Esophagus (tissue), 2 donors: ENCODE results near the gene NR2C2. TPM values are rescaled to one million over a fixed set of nuclear protein-coding genes. Genes with fewer than 3 reads are reported as not detected.

Experiments used
- H3K27ac ChIP-seq, 2 donors: one replicate each; pipeline ENCODE4 v1.5.1; 2013; ENCODE audit warnings: low read depth in 2 of 2, mild to moderate bottlenecking in 2 of 2, inconsistent platforms in 1 of 2, low read length in 1 of 2, moderate library complexity in 1 of 2
- H3K27me3 ChIP-seq, 2 donors: one replicate each; pipeline ENCODE4 v1.6.1; 2013; ENCODE audit warnings: low read length in 2 of 2, control low read depth in 1 of 2, mild to moderate bottlenecking in 1 of 2; ENCODE audit not compliant: insufficient read depth in 2 of 2, control insufficient read depth in 1 of 2
- H3K36me3 ChIP-seq, 2 donors: one replicate each; pipeline ENCODE4 v1.6.1; 2013; ENCODE audit warnings: low read length in 1 of 2; ENCODE audit not compliant: control insufficient read depth in 2 of 2, insufficient read depth in 2 of 2
- H3K4me1 ChIP-seq, 2 donors: one replicate each; pipeline ENCODE4 v1.6.1; 2013; ENCODE audit warnings: low read length in 1 of 2; ENCODE audit not compliant: control insufficient read depth in 2 of 2, insufficient read depth in 2 of 2
- H3K4me3 ChIP-seq, 2 donors: one replicate each; pipeline ENCODE4 v1.5.1; 2013; ENCODE audit warnings: low read length in 2 of 2, mild to moderate bottlenecking in 2 of 2, low read depth in 1 of 2, moderate library complexity in 1 of 2
- H3K9me3 ChIP-seq, 2 donors: one replicate each; pipeline ENCODE4 v1.6.1; 2013; ENCODE audit warnings: mild to moderate bottlenecking in 2 of 2, low read depth in 1 of 2, low read length in 1 of 2, moderate library complexity in 1 of 2; ENCODE audit not compliant: control insufficient read depth in 2 of 2, insufficient read depth in 1 of 2
- WGBS, 2 donors: extraction: QIAGEN DNeasy Blood & Tissue Kit; methylation state at CpG; one replicate each; pipeline ENCODE4 v1.1.7; 2013; 5-methylcytosine and 5-hydroxymethylcytosine counted together
- polyA plus RNA-seq, 2 donors: library from polyadenylated mRNA; stranded (reverse); fragments of 200-250 nt; gene quantifications; one replicate each; pipeline ENCODE4 v1.2.3, GENCODE V29; 2013
- donor health status: healthy with polysubstance abuse.
- donor health status: Bipolar disorder and iron deficiency.

Gene NR2C2
- polyA plus RNA-seq, 2 donors: 5.0 to 6.1 TPM

DNA sequence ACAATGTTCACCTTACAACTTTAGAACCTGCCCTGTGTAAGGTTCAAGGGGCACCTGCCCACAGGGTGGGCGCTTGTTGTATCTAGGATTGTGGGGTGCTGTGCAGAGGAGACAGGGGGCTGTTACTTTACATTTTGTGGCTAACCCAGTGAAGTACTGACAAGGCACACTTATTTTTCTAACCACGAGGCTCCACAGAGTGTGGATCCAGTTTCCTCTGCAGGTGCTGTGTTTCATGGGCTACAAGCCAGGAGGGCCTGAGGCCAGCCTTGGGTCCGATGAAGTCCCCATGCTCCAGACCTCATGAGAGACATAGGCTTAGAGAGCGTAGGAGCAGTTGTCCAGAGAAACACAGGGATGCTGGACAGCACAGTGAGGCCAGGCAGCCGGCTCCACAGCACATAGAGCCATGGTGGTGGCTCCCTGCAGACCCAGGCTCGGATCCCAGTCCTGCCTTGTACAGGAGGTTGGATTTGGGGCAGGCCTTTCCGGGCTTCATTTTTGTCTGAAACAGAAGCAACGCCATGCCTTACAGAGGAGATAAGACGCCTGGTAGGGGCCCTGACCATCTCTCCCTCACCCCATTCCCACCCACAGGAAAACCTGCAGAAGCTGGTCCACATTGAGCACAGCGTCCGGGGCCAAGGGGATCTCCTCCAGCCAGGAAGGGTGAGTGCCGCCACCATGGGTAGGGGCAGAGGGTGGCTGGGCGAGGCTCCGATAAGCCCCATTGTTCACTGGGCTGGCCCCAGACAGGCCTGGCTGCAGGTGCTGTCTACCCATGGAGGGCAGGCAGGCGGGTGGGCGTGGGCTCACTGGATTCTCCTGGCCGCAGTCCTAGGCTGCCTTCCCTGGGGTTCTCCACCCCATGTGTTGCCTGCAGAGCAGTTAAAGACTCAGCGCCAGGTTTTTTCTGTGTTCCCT, 40.1 kb upstream of the NR2C2 start:
- H3K27ac ChIP-seq: no peak overlapping the region
- WGBS, 2 donors: 60 to 67% methylated on average over 18 of the region's 18 CpGs
- H3K9me3 ChIP-seq: no peaks in the 10 kb centered on the region
- H3K4me1 ChIP-seq: no peaks in the 10 kb centered on the region
- no peak overlapping the region for H3K4me3 ChIP-seq
- H3K36me3 ChIP-seq: no peaks in the 10 kb centered on the region
- no peaks in the 10 kb centered on the region for H3K27me3 ChIP-seq

DNA sequence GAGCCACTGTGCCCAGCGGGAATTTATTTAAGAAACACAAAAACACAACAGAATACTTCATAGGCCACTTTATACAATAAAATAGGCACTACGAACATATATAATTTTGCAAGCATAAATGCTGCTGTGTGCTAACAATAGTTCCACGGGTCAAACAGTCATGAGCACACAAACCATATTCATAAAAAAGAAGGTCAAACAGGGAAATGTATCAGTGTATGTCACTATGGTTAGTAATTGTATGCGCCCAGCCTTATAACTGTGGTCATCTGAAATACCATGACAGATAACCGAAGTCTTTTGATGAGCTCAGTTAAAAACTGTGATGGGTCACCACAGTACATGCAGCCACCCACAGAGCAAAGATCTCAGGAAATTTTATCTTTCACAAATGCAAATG, 38.1 kb upstream of the NR2C2 start:
- H3K9me3 ChIP-seq: no peaks in the 10 kb centered on the region
- no peaks in the 10 kb centered on the region for H3K27me3 ChIP-seq
- no peaks in the 10 kb centered on the region for H3K4me1 ChIP-seq
- WGBS, 2 donors: 84 to 86% methylated on average over 5 of the region's 5 CpGs
- no peak overlapping the region for H3K27ac ChIP-seq
- no peaks in the 10 kb centered on the region for H3K36me3 ChIP-seq
- H3K4me3 ChIP-seq: no peak overlapping the region

DNA sequence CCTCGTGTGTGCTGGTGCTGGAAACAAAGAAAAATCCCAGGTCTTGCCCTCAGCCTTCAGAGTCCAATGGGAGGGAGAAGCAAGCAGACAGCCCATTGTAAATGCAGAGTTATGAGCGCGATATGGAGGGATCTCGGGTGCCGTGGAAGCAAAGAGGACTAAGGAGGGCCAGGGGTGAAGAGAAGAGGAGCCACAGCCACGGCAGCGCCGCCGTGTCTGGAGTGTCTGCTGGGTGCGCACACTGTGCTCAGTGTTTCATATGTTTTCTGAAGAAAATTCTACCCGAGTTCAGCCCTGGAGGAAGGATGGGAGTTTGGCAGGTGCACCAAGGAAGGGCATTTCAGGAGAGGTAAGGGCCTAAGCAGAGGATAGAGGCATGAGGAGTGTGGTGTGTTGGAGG, 35.7 kb upstream of the NR2C2 start:
- no peak overlapping the region for H3K27ac ChIP-seq
- no peaks in the 10 kb centered on the region for H3K36me3 ChIP-seq
- 90 to 93% methylated on average over 11 of the region's 11 CpGs for WGBS, 2 donors
- H3K4me1 ChIP-seq: no peaks in the 10 kb centered on the region
- H3K4me3 ChIP-seq: no peak overlapping the region
- no peaks in the 10 kb centered on the region for H3K9me3 ChIP-seq
- no peaks in the 10 kb centered on the region for H3K27me3 ChIP-seq

DNA sequence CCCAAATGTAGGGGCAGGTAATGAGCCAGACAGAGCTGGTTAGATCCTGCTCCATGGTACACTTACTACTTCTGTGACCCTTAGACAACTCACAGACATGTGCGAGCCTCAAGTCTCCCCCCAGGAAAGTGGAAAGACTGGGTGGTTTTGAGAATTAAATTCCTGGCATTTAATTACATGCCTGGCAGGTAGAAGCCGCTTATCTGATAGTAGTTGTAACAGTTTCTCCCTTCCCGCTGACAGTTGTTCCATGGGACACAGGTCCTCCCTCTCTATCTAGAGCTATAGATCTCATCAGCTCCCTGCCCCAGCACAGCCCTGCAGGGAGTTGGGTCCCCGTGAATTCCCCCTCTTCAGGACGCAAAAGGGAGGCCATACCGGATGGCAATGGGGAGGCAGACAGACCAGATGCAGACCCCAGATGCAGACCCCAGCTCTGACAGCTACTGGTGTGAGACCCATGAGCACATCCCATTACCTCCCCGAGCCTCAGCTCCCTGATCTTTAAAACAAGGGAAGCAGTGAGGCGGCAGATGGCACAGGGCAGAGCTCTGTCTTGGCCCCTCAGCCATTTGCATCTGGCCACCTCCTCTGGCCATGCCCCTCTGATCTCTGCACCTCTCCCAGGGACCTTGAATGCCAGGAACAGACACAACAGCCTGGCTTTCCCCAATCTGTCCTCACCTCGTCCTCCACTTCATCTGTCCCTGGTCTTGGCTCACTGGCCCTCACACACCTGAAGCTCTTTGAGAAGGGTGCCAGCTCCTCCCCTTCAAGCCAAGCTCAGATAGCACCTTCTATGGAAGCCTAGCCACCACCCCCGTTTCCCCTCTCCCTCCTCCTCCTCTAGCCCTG, 34.1 kb upstream of the NR2C2 start:
- Histone ChIP-seq H3K36me3 (no peaks in the 10 kb centered on the region), H3K4me3 (no peak overlapping the region), H3K4me1 (no peaks in the 10 kb centered on the region), H3K27me3 (no peaks in the 10 kb centered on the region), H3K9me3 (no peaks in the 10 kb centered on the region), H3K27ac (no peak overlapping the region)
- 84 to 86% methylated on average over 10 of the region's 10 CpGs for WGBS, 2 donors

DNA sequence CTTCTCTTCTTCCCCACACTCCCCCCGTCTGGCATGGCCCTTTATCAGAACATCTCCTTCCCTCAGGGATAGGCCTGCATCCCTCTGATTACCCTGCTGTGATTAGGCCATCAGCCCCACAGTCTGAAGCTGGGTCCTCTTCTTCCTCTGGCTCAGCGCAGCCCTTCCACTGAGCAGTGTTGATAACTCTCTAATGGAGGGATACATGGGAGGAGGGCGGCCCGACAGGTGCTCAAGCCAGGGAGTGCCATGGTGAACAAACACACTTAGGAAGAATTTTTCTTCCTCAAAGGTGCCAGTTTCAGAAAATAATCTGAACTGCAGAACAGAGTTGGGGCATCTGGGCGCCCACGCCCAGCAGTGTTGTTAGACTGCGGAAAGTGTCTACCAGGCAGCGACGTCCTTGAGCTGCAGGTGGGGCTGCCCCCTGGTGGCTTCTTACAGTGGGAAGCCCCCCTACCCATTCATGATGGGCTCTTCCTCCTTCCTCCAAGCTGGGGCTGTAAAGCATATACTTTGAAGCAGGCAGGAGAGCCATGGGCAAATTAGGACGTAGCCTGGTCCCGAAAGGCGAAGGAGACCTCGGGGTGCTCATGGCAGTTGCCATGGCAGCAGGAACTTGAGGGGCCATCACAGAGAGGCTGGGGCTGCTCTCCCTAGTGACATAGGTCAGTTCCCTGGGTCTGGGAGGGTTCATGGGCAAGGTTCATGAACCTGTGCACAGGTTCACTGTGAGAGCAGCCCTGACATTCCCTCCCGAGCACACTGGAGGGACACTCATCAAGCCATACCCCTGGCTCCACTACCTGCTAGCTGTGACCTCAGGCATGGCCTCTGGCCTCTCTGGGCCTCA, 33.2 kb upstream of the NR2C2 start:
- Histone ChIP-seq H3K4me1 (no peaks in the 10 kb centered on the region), H3K27ac (no peak overlapping the region), H3K27me3 (no peaks in the 10 kb centered on the region), H3K9me3 (no peaks in the 10 kb centered on the region), H3K36me3 (no peaks in the 10 kb centered on the region), H3K4me3 (no peak overlapping the region)
- 90 to 91% methylated on average over 14 of the region's 14 CpGs for WGBS, 2 donors

DNA sequence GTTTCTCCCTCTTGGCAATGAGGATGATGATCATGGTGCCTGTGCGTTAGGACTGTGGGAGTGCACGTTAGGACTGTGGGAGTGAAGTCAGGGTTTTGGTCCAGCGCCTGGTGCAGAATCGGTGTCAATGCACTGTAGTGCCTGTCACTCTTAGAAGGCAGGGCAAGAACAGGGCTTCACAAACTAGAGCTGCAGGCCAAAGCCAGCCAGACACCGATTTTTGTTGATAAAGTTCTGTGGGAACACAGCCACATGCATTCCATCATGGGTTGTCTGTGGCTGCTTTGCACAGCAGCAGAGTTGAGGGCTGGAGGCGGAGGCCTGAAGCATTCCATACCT, 32.6 kb upstream of the NR2C2 start:
- no peaks in the 10 kb centered on the region for H3K9me3 ChIP-seq
- H3K4me1 ChIP-seq: no peaks in the 10 kb centered on the region
- no peaks in the 10 kb centered on the region for H3K27me3 ChIP-seq
- 66 to 69% methylated on average over 6 of the region's 6 CpGs for WGBS, 2 donors
- H3K27ac ChIP-seq: no peak overlapping the region
- H3K4me3 ChIP-seq: no peak overlapping the region
- H3K36me3 ChIP-seq: no peaks in the 10 kb centered on the region

DNA sequence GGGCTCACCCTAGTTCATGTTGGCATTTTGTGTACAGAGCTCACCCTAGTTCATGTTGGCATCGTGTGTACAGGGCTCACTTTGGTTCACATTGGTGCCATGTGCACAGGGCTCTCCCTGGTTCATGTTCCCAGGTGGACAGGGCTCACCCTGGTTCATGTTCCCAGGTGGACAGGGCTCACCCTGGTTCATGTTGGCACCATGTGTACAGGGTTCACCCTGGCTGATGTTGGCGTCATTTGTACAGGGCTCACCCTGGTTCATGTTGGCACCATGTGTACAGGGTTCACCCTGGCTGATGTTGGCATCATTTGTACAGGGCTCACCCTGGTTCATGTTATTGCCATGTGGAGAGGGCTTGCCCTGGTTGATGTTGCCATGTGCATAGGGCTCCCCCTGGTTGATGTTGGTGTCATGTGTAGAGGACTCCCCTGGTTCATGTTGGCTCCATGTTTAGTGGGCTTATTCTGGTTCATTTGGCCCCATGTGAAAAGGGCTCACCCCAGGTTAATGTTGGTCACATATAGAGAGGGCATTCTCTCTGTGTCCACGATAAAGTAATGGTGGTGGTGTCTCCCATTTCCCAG, 31.7 kb upstream of the NR2C2 start:
- Histone ChIP-seq H3K9me3 (no peaks in the 10 kb centered on the region), H3K4me1 (no peaks in the 10 kb centered on the region), H3K4me3 (no peak overlapping the region), H3K27me3 (no peaks in the 10 kb centered on the region), H3K27ac (no peak overlapping the region), H3K36me3 (no peaks in the 10 kb centered on the region)
- WGBS, 2 donors: 83 to 90% methylated on average over 3 of the region's 3 CpGs

DNA sequence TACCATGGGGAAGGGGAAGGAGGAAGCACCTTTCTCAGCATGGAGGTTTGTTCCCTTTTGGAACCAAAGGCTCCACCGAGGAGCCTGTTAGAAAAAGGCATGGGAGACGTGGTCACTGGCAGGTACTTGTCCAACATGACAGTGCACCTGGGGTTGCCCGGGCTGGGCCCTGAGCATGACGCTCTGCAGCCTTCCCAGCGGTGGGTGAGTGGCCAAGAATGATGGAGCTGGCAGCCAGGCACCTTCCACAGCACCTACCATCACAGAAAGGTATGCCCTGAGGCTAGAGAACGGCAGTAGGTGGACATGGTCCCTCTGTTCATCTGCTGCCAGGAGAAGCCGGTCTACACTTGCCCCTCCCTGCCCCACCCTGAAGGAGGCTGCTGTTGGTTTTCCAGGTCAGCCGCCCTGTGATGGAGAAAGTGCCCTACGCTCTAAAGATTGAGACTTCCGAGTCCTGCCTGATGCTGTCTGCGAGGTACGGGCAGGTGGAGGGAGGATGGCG, 29.0 kb upstream of the NR2C2 start:
- H3K27ac ChIP-seq: no peak overlapping the region
- no peak overlapping the region for H3K4me3 ChIP-seq
- H3K36me3 ChIP-seq: no peaks in the 10 kb centered on the region
- WGBS, 2 donors: 59 to 67% methylated on average over 13 of the region's 13 CpGs
- H3K9me3 ChIP-seq: no peaks in the 10 kb centered on the region
- H3K4me1 ChIP-seq: no peaks in the 10 kb centered on the region
- H3K27me3 ChIP-seq: no peaks in the 10 kb centered on the region

DNA sequence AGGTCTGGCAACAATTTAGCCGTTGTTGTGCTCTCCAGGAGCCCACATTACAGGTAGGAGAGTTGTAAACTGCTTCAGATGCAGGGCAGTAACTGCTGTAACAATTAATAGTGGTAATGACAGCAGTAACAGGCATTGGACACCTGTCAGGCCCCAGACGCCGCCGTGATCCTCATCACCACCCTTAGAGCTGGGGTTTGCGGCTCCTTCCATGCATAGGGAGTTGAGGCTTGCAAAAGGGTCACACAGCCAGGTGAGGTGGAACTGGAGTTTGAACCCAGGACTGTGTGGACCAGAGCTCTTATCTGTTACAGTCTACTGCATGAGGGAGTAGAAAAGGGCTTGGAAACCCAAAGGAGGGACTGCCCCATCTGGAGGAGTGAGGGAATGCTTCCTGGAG, 26.8 kb upstream of the NR2C2 start:
- no peaks in the 10 kb centered on the region for H3K36me3 ChIP-seq
- H3K4me1 ChIP-seq: no peaks in the 10 kb centered on the region
- 87 to 88% methylated on average over 5 of the region's 5 CpGs for WGBS, 2 donors
- H3K27ac ChIP-seq: no peak overlapping the region
- H3K9me3 ChIP-seq: no peaks in the 10 kb centered on the region
- no peaks in the 10 kb centered on the region for H3K27me3 ChIP-seq
- no peak overlapping the region for H3K4me3 ChIP-seq
